Skeletal muscle tissue (tissue), 4 donors: ENCODE results near the gene PHTF1. TPM values are rescaled to one million over a fixed set of nuclear protein-coding genes. Genes with fewer than 3 reads are reported as not detected.

Source experiments
- H3K27ac ChIP-seq: one replicate; pipeline ENCODE4 v1.7.0; 2013; ENCODE audit warnings: mild to moderate bottlenecking, low read depth, low read length, inconsistent platforms
- H3K27me3 ChIP-seq, 3 donors: one replicate each; pipeline ENCODE4 v1.7.0; 2013; ENCODE audit warnings: low read length in 3 of 3; ENCODE audit not compliant: control insufficient read depth in 3 of 3, insufficient read depth in 3 of 3
- H3K36me3 ChIP-seq, 3 donors: one replicate each; pipeline ENCODE4 v1.7.0; 2013; ENCODE audit warnings: low read length in 3 of 3; ENCODE audit not compliant: control insufficient read depth in 3 of 3, insufficient read depth in 3 of 3
- H3K4me1 ChIP-seq, 3 donors: one replicate each; pipeline ENCODE4 v1.7.0; 2013; ENCODE audit warnings: low read length in 3 of 3, mild to moderate bottlenecking in 3 of 3; ENCODE audit not compliant: control insufficient read depth in 3 of 3, insufficient read depth in 3 of 3
- H3K4me3 ChIP-seq, 3 donors: one replicate each; pipeline ENCODE4 v1.7.0; 2013; ENCODE audit warnings: low read length in 3 of 3
- H3K9ac ChIP-seq, 3 donors: one replicate each; pipeline ENCODE4 v1.7.0; 2013; ENCODE audit warnings: low read length in 3 of 3, mild to moderate bottlenecking in 3 of 3, moderate library complexity in 2 of 3, low read depth in 1 of 3
- H3K9me3 ChIP-seq, 3 donors: one replicate each; pipeline ENCODE4 v1.7.0; 2013; ENCODE audit warnings: low read length in 3 of 3; ENCODE audit not compliant: control insufficient read depth in 3 of 3
- total RNA-seq: library from RNA; depleted of rRNA; stranded (reverse); fragments of >200 nt; gene quantifications from one replicate; pipeline ENCODE4 v1.2.3, GENCODE V29; 2014
- donor health status: Osteomylitis.

The PHTF1 gene
- total RNA-seq, 1 donor from 2014 or later: 10.4 TPM

DNA sequence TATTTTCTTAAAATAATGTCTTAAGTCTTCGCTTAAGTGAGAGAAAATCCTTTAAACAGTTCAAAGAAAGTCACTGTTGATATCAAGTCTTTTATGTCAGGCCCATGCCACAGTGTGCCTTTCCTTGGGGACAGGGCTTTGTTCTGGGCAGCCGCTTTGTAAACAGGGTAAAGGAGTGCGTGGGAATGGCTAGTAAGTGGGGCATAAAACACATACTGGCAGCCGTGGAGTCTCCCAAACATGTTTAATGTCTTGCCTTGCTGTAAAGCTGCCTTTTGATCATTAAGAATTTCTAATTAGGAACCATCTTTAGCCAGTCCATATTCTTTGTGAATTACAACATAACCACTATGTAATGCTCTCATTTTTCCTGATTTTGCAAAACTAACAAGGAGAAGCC is 99.7 kb downstream of the PHTF1 start:
- no peaks in the 10 kb centered on the region for H3K36me3 ChIP-seq
- H3K4me1 ChIP-seq: peaks cover 0 to 9% (median 9%) of the 10 kb centered on the region in 3 donors
- no peak overlapping the region for H3K9ac ChIP-seq
- no peak overlapping the region for H3K27ac ChIP-seq
- H3K27me3 ChIP-seq: no peaks in the 10 kb centered on the region
- no peak overlapping the region for H3K4me3 ChIP-seq
- no peaks in the 10 kb centered on the region for H3K9me3 ChIP-seq

DNA sequence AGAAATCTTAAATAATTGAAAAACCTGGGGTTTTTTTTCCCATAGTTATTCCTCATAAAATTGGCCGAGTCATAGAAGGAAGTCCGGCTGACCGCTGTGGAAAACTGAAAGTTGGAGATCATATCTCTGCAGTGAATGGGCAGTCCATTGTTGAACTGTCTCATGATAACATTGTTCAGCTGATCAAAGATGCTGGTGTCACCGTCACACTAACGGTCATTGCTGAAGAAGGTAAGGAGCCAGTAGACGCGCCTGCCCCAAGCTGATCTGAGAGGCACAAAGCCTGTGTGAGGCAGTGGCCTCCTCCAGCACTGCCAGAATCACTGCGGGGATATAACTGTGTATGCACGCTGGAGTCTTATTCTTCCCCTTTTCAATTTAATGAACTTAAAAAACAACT is 100.3 kb downstream of the PHTF1 start:
- no peak overlapping the region for H3K4me3 ChIP-seq
- H3K27me3 ChIP-seq: no peaks in the 10 kb centered on the region
- H3K27ac ChIP-seq: no peak overlapping the region
- H3K4me1 ChIP-seq: peaks cover 0 to 9% (median 9%) of the 10 kb centered on the region in 3 donors
- no peaks in the 10 kb centered on the region for H3K36me3 ChIP-seq
- no peak overlapping the region for H3K9ac ChIP-seq
- H3K9me3 ChIP-seq: no peaks in the 10 kb centered on the region

- peaks cover 0 to 9% (median 9%) of the 10 kb centered on the region in 3 donors for H3K4me1 ChIP-seq
- no peak overlapping the region for H3K4me3 ChIP-seq
- no peaks in the 10 kb centered on the region for H3K9me3 ChIP-seq
- H3K27me3 ChIP-seq: no peaks in the 10 kb centered on the region
- H3K27ac ChIP-seq: peak overlapping the region; percentile 22
- H3K36me3 ChIP-seq: no peaks in the 10 kb centered on the region
- no peak overlapping the region for H3K9ac ChIP-seq
Measured at GRCh38 chr1:113657556-113658063, 101.7 kb downstream of the PHTF1 start.

GRCh38 chr1:113657126-113657525 is 102.2 kb downstream of the PHTF1 start:
- Histone ChIP-seq H3K27me3 (no peaks in the 10 kb centered on the region), H3K9ac (no peak overlapping the region), H3K36me3 (no peaks in the 10 kb centered on the region), H3K4me1 (peaks cover 0 to 9% (median 9%) of the 10 kb centered on the region in 3 donors), H3K4me3 (no peak overlapping the region), H3K9me3 (no peaks in the 10 kb centered on the region), H3K27ac (peak overlapping the region; percentile 22)

DNA sequence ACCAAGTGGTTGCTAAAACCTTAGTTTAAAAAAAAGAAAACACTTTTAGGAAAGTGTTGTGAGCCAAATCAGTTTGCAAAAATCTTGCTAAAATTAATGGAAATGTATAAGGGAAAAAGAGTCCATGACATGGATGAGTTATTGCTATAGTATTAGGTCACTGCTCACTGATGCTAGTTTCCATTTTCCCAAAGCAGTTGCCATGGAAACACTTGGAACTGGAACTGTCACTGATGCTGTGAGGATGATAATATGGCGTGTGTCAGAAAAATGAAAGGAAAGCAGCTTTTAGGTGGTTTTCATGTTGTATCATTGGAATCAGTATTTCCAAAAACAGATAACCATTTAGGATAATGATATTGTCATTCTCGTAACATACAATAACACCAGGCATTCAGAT is 104.4 kb downstream of the PHTF1 start:
- Histone ChIP-seq H3K9ac (no peak overlapping the region), H3K27ac (no peak overlapping the region), H3K27me3 (no peaks in the 10 kb centered on the region), H3K4me3 (no peak overlapping the region), H3K4me1 (peaks cover 0 to 9% (median 9%) of the 10 kb centered on the region in 3 donors), H3K9me3 (no peaks in the 10 kb centered on the region), H3K36me3 (peaks cover 0 to 2% (median 0%) of the 10 kb centered on the region in 3 donors)

GRCh38 chr1:113653741-113654140 is 105.5 kb downstream of the PHTF1 start:
- Histone ChIP-seq H3K27me3 (no peaks in the 10 kb centered on the region), H3K27ac (no peak overlapping the region), H3K9ac (no peak overlapping the region), H3K4me3 (no peak overlapping the region), H3K4me1 (peaks cover 0 to 9% (median 9%) of the 10 kb centered on the region in 3 donors), H3K36me3 (peaks cover 0 to 2% (median 0%) of the 10 kb centered on the region in 3 donors), H3K9me3 (no peaks in the 10 kb centered on the region)

GRCh38 chr1:113652771-113653170 is 106.5 kb downstream of the PHTF1 start:
- H3K4me3 ChIP-seq: no peak overlapping the region
- no peak overlapping the region for H3K27ac ChIP-seq
- no peaks in the 10 kb centered on the region for H3K9me3 ChIP-seq
- peaks cover 0 to 2% (median 0%) of the 10 kb centered on the region in 3 donors for H3K36me3 ChIP-seq
- no peak overlapping the region for H3K9ac ChIP-seq
- H3K4me1 ChIP-seq: peaks cover 0 to 9% (median 6%) of the 10 kb centered on the region in 3 donors
- no peaks in the 10 kb centered on the region for H3K27me3 ChIP-seq

- H3K9me3 ChIP-seq: no peaks in the 10 kb centered on the region
- H3K36me3 ChIP-seq: peaks cover 0 to 7% (median 5%) of the 10 kb centered on the region in 3 donors
- no peak overlapping the region for H3K27ac ChIP-seq
- no peaks in the 10 kb centered on the region for H3K27me3 ChIP-seq
- no peak overlapping the region for H3K9ac ChIP-seq
- no peak overlapping the region for H3K4me3 ChIP-seq
- H3K4me1 ChIP-seq: no peaks in the 10 kb centered on the region
Measured at GRCh38 chr1:113648478-113648877, 110.8 kb downstream of the PHTF1 start.

DNA sequence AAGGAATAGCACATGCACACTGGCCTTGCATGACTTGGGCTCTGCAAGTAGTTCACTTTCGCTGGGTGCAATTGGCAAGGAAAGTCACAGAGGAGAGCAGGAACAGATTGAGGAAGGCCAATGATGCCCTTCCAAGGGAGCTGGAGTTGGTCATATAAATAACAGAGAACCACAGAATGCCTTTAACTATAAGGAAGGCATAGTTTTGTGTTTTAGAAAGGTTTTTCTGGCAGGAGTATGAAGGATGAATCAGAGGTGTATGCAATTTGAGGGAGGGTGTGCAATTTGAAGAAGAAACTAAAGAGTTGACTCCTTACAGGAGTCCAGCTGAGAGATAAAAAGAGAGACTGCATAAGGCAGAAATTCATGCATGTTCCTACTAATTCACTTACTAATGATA is 112.1 kb downstream of the PHTF1 start:
- peaks cover under 1 to 7% (median 5%) of the 10 kb centered on the region in 3 donors for H3K36me3 ChIP-seq
- H3K27me3 ChIP-seq: no peaks in the 10 kb centered on the region
- H3K4me3 ChIP-seq: no peak overlapping the region
- H3K27ac ChIP-seq: no peak overlapping the region
- no peak overlapping the region for H3K9ac ChIP-seq
- H3K9me3 ChIP-seq: no peaks in the 10 kb centered on the region
- no peaks in the 10 kb centered on the region for H3K4me1 ChIP-seq
